Fibroblast of lung (primary cell): ENCODE measurements around the gene INTS15. TPM values are rescaled to one million over a fixed set of nuclear protein-coding genes. Genes with fewer than 3 reads are reported as not detected.
"Not testable (repeated sequence)": the region's sequence is repeated elsewhere in the genome, so short reads cannot be mapped to it uniquely, and the experiment has no call there.

ENCODE experiments used
- DNase-seq, 2 donors: peaks; one replicate each; pipeline versions ENCODE4 v3.0.0 to v3.0.0-alpha.2; 2010; ENCODE audit warnings: low read depth in 2 of 2
- H2AFZ ChIP-seq: 2 replicates; pipeline ENCODE4 v1.5.1; 2012; ENCODE audit warnings: low read length, control low read depth, inconsistent platforms
- H3K27ac ChIP-seq: 2 replicates; pipeline ENCODE4 v1.5.1; 2011; ENCODE audit warnings: low read length, control low read depth; ENCODE audit not compliant: insufficient read depth
- H3K27me3 ChIP-seq: 2 replicates; pipeline ENCODE4 v1.5.1; 2011; ENCODE audit warnings: mild to moderate bottlenecking, low read length; ENCODE audit not compliant: control insufficient read depth, insufficient read depth
- H3K36me3 ChIP-seq: 2 replicates; pipeline ENCODE4 v1.5.1; 2011; ENCODE audit warnings: low read length; ENCODE audit not compliant: control insufficient read depth, insufficient read depth
- H3K4me1 ChIP-seq: 2 replicates; pipeline ENCODE4 v1.5.1; 2011; ENCODE audit warnings: low read length; ENCODE audit not compliant: control insufficient read depth, insufficient read depth; ENCODE audit errors: extremely low read depth
- H3K4me2 ChIP-seq: 2 replicates; pipeline ENCODE4 v1.5.1; 2011; ENCODE audit warnings: low read length, control low read depth; ENCODE audit not compliant: insufficient read depth; ENCODE audit errors: extremely low read depth
- H3K4me3 ChIP-seq, 4 experiments: fragments of 200-600 bp in 1 of 4; sonication (generic) in 1 of 4; replicated peaks in 1 of 4; 2 replicates each; pipeline ENCODE4 v1.5.1; 2011 to 2016; ENCODE audit warnings: low read length in 4 of 4, low read depth in 3 of 4, mild to moderate bottlenecking in 3 of 4, control low read depth in 2 of 4, inconsistent platforms in 1 of 4, mixed read lengths in 1 of 4; ENCODE audit not compliant: insufficient read depth in 1 of 4; ENCODE audit errors: control extremely low read depth in 1 of 4
- H3K79me2 ChIP-seq: 2 replicates; pipeline ENCODE4 v1.5.1; 2012; ENCODE audit warnings: mild to moderate bottlenecking, low read length, inconsistent platforms; ENCODE audit not compliant: control insufficient read depth, insufficient read depth
- H3K9ac ChIP-seq: 2 replicates; pipeline ENCODE4 v1.5.1; 2011; ENCODE audit warnings: mild to moderate bottlenecking, low read length, control low read depth; ENCODE audit not compliant: insufficient read depth
- H3K9me3 ChIP-seq: 2 replicates; pipeline ENCODE4 v1.5.1; 2012; ENCODE audit warnings: low read depth, low read length; ENCODE audit not compliant: control insufficient read depth, insufficient read depth
- H4K20me1 ChIP-seq: 2 replicates; pipeline ENCODE4 v1.5.1; 2011; ENCODE audit warnings: low read length; ENCODE audit not compliant: control insufficient read depth, insufficient read depth; ENCODE audit errors: extremely low read depth
- EZH2 ChIP-seq: IDR thresholded peaks from 2 replicates; pipeline ENCODE4 v1.5.1; 2012; ENCODE audit warnings: low read length, control low read depth, mild to moderate bottlenecking; ENCODE audit errors: missing control alignments
- polyA plus RNA-seq, 2 donors: library from polyadenylated mRNA; depleted of rRNA in 1 of 2; stranded (reverse) in 1 of 2; unstranded in 1 of 2; fragments of >200 nt; gene quantifications; 2 replicates each; pipeline ENCODE4 v1.2.1, GENCODE V29; 2011 to 2012; ENCODE audit warnings: missing spikeins in 1 of 2
- total RNA-seq: library from RNA; depleted of rRNA; stranded (reverse); fragments of >200 nt; gene quantifications from 2 replicates; pipeline ENCODE4 v1.2.1, GENCODE V29; 2014
- TF ChIP-seq, protein P1 (sequence below), 2 donors: IDR thresholded peaks in 1 of 2; conservative IDR thresholded peaks in 1 of 2; 1 replicate in 1 of 2; 2 replicates in 1 of 2; pipeline ENCODE4 v1.5.1; 2011 to 2012; ENCODE audit warnings: low read length in 2 of 2, control low read depth in 1 of 2, inconsistent platforms in 1 of 2, low read depth in 1 of 2, mild to moderate bottlenecking in 1 of 2

INTS15 gene
- total and polyA plus RNA-seq, 2 donors (not counting 1 experiment from before 2014, with no cell fraction given): 7.1 to 11.7 TPM

DNA sequence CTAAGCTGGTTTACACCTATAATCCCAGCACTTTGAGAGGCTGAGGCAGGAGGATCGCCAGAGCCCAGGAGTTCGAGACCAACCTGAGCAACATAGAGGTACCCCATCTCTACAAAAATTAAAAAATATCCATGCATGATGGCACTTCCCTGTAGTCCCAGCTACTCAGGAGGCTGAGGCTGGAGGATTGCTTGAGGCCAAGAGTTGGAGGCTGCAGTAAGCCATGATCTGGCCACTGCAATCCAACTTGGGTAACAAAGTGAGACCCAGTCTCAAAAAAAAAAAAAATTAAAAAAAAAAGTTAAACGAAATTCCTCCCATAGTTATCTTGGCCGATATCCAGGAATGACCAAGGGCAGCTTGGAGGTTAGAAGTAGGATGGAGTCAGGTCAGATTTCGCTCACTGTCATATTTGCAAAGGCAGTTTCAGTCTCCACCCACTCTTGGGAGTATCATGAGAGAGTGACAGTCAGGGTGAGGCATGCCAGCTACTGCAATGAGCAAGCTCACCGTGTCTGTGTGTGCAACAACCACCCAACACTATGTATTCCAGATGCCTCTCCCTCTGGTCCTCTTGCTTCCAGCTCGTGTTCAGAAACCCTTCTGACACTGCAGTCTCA lies 18.6 kb upstream of the INTS15 start:
- H3K9ac ChIP-seq: no peak overlapping the region
- no peak overlapping the region for H2AFZ ChIP-seq
- no peaks in the 10 kb centered on the region for H3K36me3 ChIP-seq
- no peak for DNase-seq
- H3K27ac ChIP-seq: no peak overlapping the region
- no peak overlapping the region for H3K4me2 ChIP-seq
- H4K20me1 ChIP-seq: no peaks in the 10 kb centered on the region
- no peaks in the 10 kb centered on the region for H3K79me2 ChIP-seq
- no peaks in the 10 kb centered on the region for H3K27me3 ChIP-seq
- TF ChIP-seq EZH2: no peak
- TF ChIP-seq, protein P1, sequence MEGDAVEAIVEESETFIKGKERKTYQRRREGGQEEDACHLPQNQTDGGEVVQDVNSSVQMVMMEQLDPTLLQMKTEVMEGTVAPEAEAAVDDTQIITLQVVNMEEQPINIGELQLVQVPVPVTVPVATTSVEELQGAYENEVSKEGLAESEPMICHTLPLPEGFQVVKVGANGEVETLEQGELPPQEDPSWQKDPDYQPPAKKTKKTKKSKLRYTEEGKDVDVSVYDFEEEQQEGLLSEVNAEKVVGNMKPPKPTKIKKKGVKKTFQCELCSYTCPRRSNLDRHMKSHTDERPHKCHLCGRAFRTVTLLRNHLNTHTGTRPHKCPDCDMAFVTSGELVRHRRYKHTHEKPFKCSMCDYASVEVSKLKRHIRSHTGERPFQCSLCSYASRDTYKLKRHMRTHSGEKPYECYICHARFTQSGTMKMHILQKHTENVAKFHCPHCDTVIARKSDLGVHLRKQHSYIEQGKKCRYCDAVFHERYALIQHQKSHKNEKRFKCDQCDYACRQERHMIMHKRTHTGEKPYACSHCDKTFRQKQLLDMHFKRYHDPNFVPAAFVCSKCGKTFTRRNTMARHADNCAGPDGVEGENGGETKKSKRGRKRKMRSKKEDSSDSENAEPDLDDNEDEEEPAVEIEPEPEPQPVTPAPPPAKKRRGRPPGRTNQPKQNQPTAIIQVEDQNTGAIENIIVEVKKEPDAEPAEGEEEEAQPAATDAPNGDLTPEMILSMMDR (conservative IDR thresholded peaks at IDR 0.05 in 1 of 2, IDR thresholded peaks at IDR 0.05 in 1 of 2; ENCODE audit: low read depth in 1 of 2, low read length in 2 of 2): no peak
- no peaks in the 10 kb centered on the region for H3K9me3 ChIP-seq
- no peaks in the 10 kb centered on the region for H3K4me1 ChIP-seq
- H3K4me3 ChIP-seq: no peak overlapping the region

- Histone ChIP-seq H3K9me3 (no peaks in the 10 kb centered on the region), H3K27ac (no peak overlapping the region), H3K27me3 (no peaks in the 10 kb centered on the region), H3K36me3 (no peaks in the 10 kb centered on the region), H3K9ac (no peak overlapping the region), H3K4me3 (no peak overlapping the region), H3K79me2 (no peaks in the 10 kb centered on the region), H2AFZ (no peak overlapping the region), H3K4me1 (no peaks in the 10 kb centered on the region), H4K20me1 (no peaks in the 10 kb centered on the region), H3K4me2 (no peak overlapping the region)
- TF ChIP-seq, protein P1 (conservative IDR thresholded peaks at IDR 0.05 in 1 of 2, IDR thresholded peaks at IDR 0.05 in 1 of 2; ENCODE audit: low read depth in 1 of 2, low read length in 2 of 2): no peak
- TF ChIP-seq EZH2: no peak
- DNase-seq: no peak
Measured at GRCh38 chr7:6575281-6576023, 14.4 kb upstream of the INTS15 start.

DNA sequence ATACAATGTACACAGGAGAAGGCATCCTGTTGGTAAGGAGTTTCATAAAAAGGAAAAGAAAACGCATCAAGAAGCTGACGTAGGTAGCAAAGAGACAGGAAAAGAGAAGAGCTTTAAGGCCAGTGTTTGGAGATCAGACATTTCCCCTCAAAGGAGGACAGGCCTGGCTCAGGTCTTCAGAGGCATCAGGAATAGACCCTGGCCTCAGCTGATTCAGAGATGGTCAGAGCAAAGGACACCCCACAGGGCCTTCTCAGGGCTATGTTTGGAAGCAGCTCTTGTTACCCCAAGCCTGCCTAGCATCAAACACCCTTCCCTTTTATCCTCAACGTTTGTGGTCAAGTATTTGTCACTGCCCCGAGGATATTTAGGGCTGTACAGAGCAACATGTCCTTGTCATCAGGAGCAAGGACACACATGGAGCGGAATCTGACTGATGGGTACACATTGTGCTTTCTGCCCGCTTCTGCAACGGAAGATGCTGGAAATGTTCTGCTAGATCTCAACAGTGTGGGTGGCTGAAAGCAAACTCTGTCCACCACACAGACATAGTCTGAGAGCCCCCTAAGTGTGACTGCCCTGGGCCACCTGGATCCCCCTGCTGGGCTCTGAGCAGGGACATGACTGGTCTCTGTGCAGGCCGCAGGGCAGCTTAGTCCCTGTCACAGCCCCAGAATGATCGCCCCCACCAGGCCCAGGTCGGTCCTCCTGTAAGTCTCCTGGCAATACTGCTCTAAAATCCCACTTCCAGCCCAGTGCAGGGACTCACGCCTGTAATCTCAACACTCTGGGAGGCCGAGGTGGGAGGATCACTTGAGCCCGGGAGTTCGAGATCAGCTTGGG lies 13.6 kb upstream of the INTS15 start:
- peak overlapping the region; percentile 30 for H3K4me2 ChIP-seq
- H3K4me1 ChIP-seq: no peaks in the 10 kb centered on the region
- H3K4me3 ChIP-seq: peak overlapping the region in 2 of 4 experiments; percentile 69 to 79
- no peaks in the 10 kb centered on the region for H3K9me3 ChIP-seq
- no peaks in the 10 kb centered on the region for H4K20me1 ChIP-seq
- no peaks in the 10 kb centered on the region for H3K27me3 ChIP-seq
- H3K36me3 ChIP-seq: no peaks in the 10 kb centered on the region
- no peak overlapping the region for H3K27ac ChIP-seq
- no peaks in the 10 kb centered on the region for H3K79me2 ChIP-seq
- no peak for DNase-seq
- no peak for TF ChIP-seq EZH2
- TF ChIP-seq, protein P1 (conservative IDR thresholded peaks at IDR 0.05 in 1 of 2, IDR thresholded peaks at IDR 0.05 in 1 of 2; ENCODE audit: low read depth in 1 of 2, low read length in 2 of 2): no peak
- H2AFZ ChIP-seq: no peak overlapping the region
- H3K9ac ChIP-seq: no peak overlapping the region

- not testable (repeated sequence) for H3K27me3 ChIP-seq, H3K79me2 ChIP-seq, H3K36me3 ChIP-seq, H3K9me3 ChIP-seq, H3K4me1 ChIP-seq, H4K20me1 ChIP-seq, H2AFZ ChIP-seq
- Histone ChIP-seq H3K9ac (peak overlapping the region; percentile 90), H3K4me3 (peak overlapping the region; percentile 70 to 87 (median 80)), H3K27ac (peak overlapping the region; percentile 93), H3K4me2 (peak overlapping the region; percentile 34)
- DNase-seq: peak in 1 of 2 donors; percentile 19
Measured at GRCh38 chr7:6576867-6577368, 12.9 kb upstream of the INTS15 start.
